HepG2 (cell line): ENCODE data around the gene ST7L. TPM values are rescaled to one million over a fixed set of nuclear protein-coding genes. Genes with fewer than 3 reads are reported as not detected.

Experiments used
- ATM ChIP-seq: fragments of 450-650 bp; IDR thresholded peaks from 2 replicates; pipeline ENCODE4 v1.7.1; 2017; ENCODE audit warnings: mild to moderate bottlenecking, borderline replicate concordance
- DMAP1 ChIP-seq: IDR thresholded peaks from 2 replicates; pipeline ENCODE4 v1.6.1; 2016
- FOSL2 ChIP-seq: sonication (generic); formaldehyde crosslinking; IDR thresholded peaks from 2 replicates; pipeline ENCODE4 v1.4.0; 2020; ENCODE audit warnings: missing genetic modification reagents
- HNF4A ChIP-seq: sonication (generic); formaldehyde crosslinking; IDR thresholded peaks from 2 replicates; pipeline ENCODE4 v1.4.0; 2020; ENCODE audit warnings: missing genetic modification reagents
- MATR3 ChIP-seq: sonication (generic); formaldehyde crosslinking; IDR thresholded peaks from 2 replicates; pipeline ENCODE4 v1.4.0; 2020; ENCODE audit warnings: missing genetic modification reagents
- MEF2D ChIP-seq: sonication (generic); formaldehyde crosslinking; IDR thresholded peaks from 2 replicates; pipeline ENCODE4 v1.5.1; 2020; ENCODE audit warnings: mild to moderate bottlenecking, missing genetic modification reagents
- NAIF1 ChIP-seq: sonication (generic); formaldehyde crosslinking; IDR thresholded peaks from 2 replicates; pipeline ENCODE4 v1.5.0; 2020; ENCODE audit warnings: mild to moderate bottlenecking, missing genetic modification reagents, borderline replicate concordance
- RARA ChIP-seq: IDR thresholded peaks from 2 replicates; pipeline ENCODE4 v1.6.1; 2016; ENCODE audit warnings: missing genetic modification reagents, missing compliant biosample characterization
- SOX6 ChIP-seq, 2 experiments: fragments of 450-650 bp in 1 of 2; sonication (generic) in 1 of 2; formaldehyde crosslinking in 1 of 2; IDR thresholded peaks; 2 replicates each; pipeline versions ENCODE4 v1.4.0 to v1.6.1; 2017 to 2020; ENCODE audit warnings: antibody characterized with exemption in 1 of 2, mild to moderate bottlenecking in 1 of 2, missing genetic modification reagents in 1 of 2
- SP140L ChIP-seq: sonication (generic); formaldehyde crosslinking; IDR thresholded peaks from 2 replicates; pipeline ENCODE4 v1.4.0; 2020; ENCODE audit warnings: missing genetic modification reagents, borderline replicate concordance
- ZFP36L1 ChIP-seq: sonication (generic); formaldehyde crosslinking; IDR thresholded peaks from 2 replicates; pipeline ENCODE4 v1.8.0; 2022; ENCODE audit warnings: mild to moderate bottlenecking, missing genetic modification reagents, moderate library complexity
- ZNF230 ChIP-seq: sonication (generic); formaldehyde crosslinking; IDR thresholded peaks from 2 replicates; pipeline ENCODE4 v1.4.0; 2020; ENCODE audit warnings: mild to moderate bottlenecking, missing genetic modification reagents
- ZNF724P ChIP-seq: sonication (generic); formaldehyde crosslinking; IDR thresholded peaks from 2 replicates; pipeline ENCODE4 v1.8.0; 2022; ENCODE audit warnings: missing genetic modification reagents, borderline replicate concordance
- ZNF850 ChIP-seq: sonication (generic); formaldehyde crosslinking; conservative IDR thresholded peaks from 2 replicates; pipeline ENCODE4 v1.9.0; 2021; ENCODE audit warnings: mild to moderate bottlenecking, missing genetic modification reagents
- polyA plus RNA-seq, 8 experiments: library from polyadenylated mRNA; depleted of rRNA in 3 of 8; stranded (reverse) in 7 of 8; unstranded in 1 of 8; fragments of >200 nt; fragmentation: Illumina TruSeq in 4 of 8; extraction: Trizol in 4 of 8; gene quantifications; 2 replicates each; pipeline versions ENCODE4 v1.2.1 to v1.2.3, GENCODE V29; 2011 to 2016; ENCODE audit warnings: low read depth in 4 of 8, missing spikeins in 1 of 8, mixed read lengths in 1 of 8; ENCODE audit not compliant: insufficient read depth in 1 of 8
- total RNA-seq, 5 experiments: library from RNA; depleted of rRNA; stranded (reverse); fragments of >200 nt; fragmentation: Illumina TruSeq; extraction: Trizol; gene quantifications; 2 replicates each; pipeline ENCODE4 v1.2.3, GENCODE V29; 2016; ENCODE audit warnings: low read depth in 1 of 5
- TF ChIP-seq, protein P1 (sequence below): sonication (generic); formaldehyde crosslinking; IDR thresholded peaks from 2 replicates; pipeline ENCODE4 v1.4.0; 2020; ENCODE audit warnings: missing genetic modification reagents, borderline replicate concordance
- TF ChIP-seq, protein P2 (sequence below): sonication (generic); formaldehyde crosslinking; IDR thresholded peaks from 2 replicates; pipeline ENCODE4 v1.4.0; 2020; ENCODE audit warnings: missing genetic modification reagents
- TF ChIP-seq, protein P3 (sequence below): sonication (generic); formaldehyde crosslinking; IDR thresholded peaks from 2 replicates; pipeline ENCODE4 v1.5.0; 2020; ENCODE audit warnings: missing genetic modification reagents
- TF ChIP-seq, protein P4 (sequence below): sonication (generic); formaldehyde crosslinking; IDR thresholded peaks from 2 replicates; pipeline ENCODE4 v1.4.0; 2020; ENCODE audit warnings: missing genetic modification reagents, mild to moderate bottlenecking, borderline replicate concordance

Gene ST7L
- total and polyA plus RNA-seq, 2 of the 13 experiments (the other 11 are each of a cell fraction or from before 2014, with no cell fraction given): 8.6 to 19.9 TPM

DNA sequence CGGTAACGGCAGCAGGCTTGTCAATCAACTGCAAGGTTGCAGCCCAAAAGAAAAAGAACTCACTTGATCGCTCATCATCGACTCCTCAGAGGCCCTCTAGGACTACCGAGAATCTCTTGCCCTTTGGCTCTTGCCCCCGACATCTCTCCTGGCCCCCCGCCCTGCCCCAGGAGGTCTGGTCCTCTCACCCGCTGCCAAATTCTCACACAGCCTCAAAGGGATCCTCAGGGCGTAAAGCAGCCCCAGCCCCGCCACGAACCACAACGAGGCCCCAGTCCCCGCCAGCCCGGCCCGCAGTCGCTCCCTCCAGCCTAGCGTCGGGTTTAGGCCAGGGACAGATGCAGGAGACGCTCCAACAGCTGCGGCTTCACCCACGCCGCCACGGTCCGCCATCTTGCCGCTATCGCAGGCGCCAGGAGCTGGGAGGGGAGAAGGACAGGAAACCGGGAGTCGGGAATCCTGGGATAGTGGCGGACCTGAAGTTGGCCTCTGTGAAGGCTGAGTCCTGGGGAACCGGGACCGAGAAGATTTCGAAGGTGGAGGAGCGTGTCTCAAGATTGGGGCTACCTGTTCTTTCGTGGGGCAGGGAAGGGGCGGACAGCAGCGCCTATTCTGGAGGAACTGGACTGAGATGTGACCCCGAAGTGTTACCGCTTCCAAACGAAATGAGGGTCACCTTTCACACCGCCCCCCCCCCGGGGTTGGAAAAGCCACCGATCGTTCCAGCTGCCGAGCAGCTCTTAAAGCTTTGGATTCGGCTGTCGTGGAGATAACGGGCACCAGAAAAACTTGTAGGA lies at the start of gene ST7L (continued):
- TF ChIP-seq, protein P1, sequence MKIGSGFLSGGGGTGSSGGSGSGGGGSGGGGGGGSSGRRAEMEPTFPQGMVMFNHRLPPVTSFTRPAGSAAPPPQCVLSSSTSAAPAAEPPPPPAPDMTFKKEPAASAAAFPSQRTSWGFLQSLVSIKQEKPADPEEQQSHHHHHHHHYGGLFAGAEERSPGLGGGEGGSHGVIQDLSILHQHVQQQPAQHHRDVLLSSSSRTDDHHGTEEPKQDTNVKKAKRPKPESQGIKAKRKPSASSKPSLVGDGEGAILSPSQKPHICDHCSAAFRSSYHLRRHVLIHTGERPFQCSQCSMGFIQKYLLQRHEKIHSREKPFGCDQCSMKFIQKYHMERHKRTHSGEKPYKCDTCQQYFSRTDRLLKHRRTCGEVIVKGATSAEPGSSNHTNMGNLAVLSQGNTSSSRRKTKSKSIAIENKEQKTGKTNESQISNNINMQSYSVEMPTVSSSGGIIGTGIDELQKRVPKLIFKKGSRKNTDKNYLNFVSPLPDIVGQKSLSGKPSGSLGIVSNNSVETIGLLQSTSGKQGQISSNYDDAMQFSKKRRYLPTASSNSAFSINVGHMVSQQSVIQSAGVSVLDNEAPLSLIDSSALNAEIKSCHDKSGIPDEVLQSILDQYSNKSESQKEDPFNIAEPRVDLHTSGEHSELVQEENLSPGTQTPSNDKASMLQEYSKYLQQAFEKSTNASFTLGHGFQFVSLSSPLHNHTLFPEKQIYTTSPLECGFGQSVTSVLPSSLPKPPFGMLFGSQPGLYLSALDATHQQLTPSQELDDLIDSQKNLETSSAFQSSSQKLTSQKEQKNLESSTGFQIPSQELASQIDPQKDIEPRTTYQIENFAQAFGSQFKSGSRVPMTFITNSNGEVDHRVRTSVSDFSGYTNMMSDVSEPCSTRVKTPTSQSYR (CRISPR knock-in tag): no peak
- no peak for TF ChIP-seq FOSL2 (CRISPR knock-in tag)
- TF ChIP-seq NAIF1: no peak
- TF ChIP-seq, protein P2, sequence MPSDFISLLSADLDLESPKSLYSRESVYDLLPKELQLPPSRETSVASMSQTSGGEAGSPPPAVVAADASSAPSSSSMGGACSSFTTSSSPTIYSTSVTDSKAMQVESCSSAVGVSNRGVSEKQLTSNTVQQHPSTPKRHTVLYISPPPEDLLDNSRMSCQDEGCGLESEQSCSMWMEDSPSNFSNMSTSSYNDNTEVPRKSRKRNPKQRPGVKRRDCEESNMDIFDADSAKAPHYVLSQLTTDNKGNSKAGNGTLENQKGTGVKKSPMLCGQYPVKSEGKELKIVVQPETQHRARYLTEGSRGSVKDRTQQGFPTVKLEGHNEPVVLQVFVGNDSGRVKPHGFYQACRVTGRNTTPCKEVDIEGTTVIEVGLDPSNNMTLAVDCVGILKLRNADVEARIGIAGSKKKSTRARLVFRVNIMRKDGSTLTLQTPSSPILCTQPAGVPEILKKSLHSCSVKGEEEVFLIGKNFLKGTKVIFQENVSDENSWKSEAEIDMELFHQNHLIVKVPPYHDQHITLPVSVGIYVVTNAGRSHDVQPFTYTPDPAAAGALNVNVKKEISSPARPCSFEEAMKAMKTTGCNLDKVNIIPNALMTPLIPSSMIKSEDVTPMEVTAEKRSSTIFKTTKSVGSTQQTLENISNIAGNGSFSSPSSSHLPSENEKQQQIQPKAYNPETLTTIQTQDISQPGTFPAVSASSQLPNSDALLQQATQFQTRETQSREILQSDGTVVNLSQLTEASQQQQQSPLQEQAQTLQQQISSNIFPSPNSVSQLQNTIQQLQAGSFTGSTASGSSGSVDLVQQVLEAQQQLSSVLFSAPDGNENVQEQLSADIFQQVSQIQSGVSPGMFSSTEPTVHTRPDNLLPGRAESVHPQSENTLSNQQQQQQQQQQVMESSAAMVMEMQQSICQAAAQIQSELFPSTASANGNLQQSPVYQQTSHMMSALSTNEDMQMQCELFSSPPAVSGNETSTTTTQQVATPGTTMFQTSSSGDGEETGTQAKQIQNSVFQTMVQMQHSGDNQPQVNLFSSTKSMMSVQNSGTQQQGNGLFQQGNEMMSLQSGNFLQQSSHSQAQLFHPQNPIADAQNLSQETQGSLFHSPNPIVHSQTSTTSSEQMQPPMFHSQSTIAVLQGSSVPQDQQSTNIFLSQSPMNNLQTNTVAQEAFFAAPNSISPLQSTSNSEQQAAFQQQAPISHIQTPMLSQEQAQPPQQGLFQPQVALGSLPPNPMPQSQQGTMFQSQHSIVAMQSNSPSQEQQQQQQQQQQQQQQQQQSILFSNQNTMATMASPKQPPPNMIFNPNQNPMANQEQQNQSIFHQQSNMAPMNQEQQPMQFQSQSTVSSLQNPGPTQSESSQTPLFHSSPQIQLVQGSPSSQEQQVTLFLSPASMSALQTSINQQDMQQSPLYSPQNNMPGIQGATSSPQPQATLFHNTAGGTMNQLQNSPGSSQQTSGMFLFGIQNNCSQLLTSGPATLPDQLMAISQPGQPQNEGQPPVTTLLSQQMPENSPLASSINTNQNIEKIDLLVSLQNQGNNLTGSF (CRISPR knock-in tag): 0 out of 2 replicates have a peak, but pooled peaks have one; percentile 46
- TF ChIP-seq RARA: no peak; the same call in 1 of the 2 replicates
- TF ChIP-seq ZNF850 (CRISPR knock-in tag): no peak
- no peak for TF ChIP-seq HNF4A (CRISPR knock-in tag)
- no peak for TF ChIP-seq ZFP36L1
- TF ChIP-seq, protein P3, sequence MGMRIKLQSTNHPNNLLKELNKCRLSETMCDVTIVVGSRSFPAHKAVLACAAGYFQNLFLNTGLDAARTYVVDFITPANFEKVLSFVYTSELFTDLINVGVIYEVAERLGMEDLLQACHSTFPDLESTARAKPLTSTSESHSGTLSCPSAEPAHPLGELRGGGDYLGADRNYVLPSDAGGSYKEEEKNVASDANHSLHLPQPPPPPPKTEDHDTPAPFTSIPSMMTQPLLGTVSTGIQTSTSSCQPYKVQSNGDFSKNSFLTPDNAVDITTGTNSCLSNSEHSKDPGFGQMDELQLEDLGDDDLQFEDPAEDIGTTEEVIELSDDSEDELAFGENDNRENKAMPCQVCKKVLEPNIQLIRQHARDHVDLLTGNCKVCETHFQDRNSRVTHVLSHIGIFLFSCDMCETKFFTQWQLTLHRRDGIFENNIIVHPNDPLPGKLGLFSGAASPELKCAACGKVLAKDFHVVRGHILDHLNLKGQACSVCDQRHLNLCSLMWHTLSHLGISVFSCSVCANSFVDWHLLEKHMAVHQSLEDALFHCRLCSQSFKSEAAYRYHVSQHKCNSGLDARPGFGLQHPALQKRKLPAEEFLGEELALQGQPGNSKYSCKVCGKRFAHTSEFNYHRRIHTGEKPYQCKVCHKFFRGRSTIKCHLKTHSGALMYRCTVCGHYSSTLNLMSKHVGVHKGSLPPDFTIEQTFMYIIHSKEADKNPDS (CRISPR knock-in tag): no peak
- no peak for TF ChIP-seq SOX6 (IDR thresholded peaks at IDR 0.05)
- TF ChIP-seq SOX6 (CRISPR knock-in tag; IDR thresholded peaks at IDR 0.05): peak; percentile 44
- no peak for TF ChIP-seq ZNF230 (CRISPR knock-in tag)
- TF ChIP-seq DMAP1 (CRISPR knock-in tag): 0 out of 2 replicates have a peak, but pooled peaks have one; percentile 61
- TF ChIP-seq, protein P4, sequence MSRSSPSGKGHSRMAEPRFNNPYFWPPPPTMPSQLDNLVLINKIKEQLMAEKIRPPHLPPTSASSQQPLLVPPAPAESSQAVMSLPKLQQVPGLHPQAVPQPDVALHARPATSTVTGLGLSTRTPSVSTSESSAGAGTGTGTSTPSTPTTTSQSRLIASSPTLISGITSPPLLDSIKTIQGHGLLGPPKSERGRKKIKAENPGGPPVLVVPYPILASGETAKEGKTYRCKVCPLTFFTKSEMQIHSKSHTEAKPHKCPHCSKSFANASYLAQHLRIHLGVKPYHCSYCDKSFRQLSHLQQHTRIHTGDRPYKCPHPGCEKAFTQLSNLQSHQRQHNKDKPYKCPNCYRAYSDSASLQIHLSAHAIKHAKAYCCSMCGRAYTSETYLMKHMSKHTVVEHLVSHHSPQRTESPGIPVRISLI (CRISPR knock-in tag): no peak
- no peak for TF ChIP-seq MATR3 (CRISPR knock-in tag)
- no peak; the same call in 1 of the 2 replicates for TF ChIP-seq ZNF724P (CRISPR knock-in tag)
- no peak for TF ChIP-seq MEF2D (CRISPR knock-in tag)
- no peak for TF ChIP-seq ATM
- TF ChIP-seq SP140L: no peak
